ENCODE data around the gene MAPK10.

- no peak for TF ChIP-seq CTCF (optimal IDR thresholded peaks at IDR 0.05 in 1 of 3, IDR thresholded peaks at IDR 0.05 in 1 of 3, conservative IDR thresholded peaks at IDR 0.05 in 1 of 3; ENCODE audit: extremely low read depth in 1 of 3, insufficient read depth in 2 of 3, low read length in 3 of 3)
- no peak for TF ChIP-seq EZH2 (IDR thresholded peaks at IDR 0.05; ENCODE audit: low read length)
Observed at GRCh38 chr4:86218746-86219473, 140.9 kb downstream of the MAPK10 start.

Data from keratinocyte (primary cell).